ENCODE results near the gene ZIC5. TPM values are rescaled to one million over a fixed set of nuclear protein-coding genes. Genes with fewer than 3 reads are reported as not detected.

ZIC5 gene
- total and polyA plus RNA-seq, 2 of the 13 experiments (the other 11 are each of a cell fraction or from before 2014, with no cell fraction given): 0.02 to 0.07 TPM

GRCh38 chr13:99980824-99981734 is 9.5 kb upstream of the ZIC5 start (continued):
- TF ChIP-seq ZNF253 (CRISPR knock-in tag; IDR thresholded peaks at IDR 0.05; ENCODE audit: borderline replicate concordance) (no peak), PAXIP1 (CRISPR knock-in tag; conservative IDR thresholded peaks at IDR 0.05) (no peak), KDM5A (IDR thresholded peaks at IDR 0.05; ENCODE audit: borderline replicate concordance, low read length) (no peak), STAT5B (CRISPR knock-in tag; IDR thresholded peaks at IDR 0.05) (no peak), ZNF318 (CRISPR knock-in tag; IDR thresholded peaks at IDR 0.05) (no peak), ZNF83 (CRISPR knock-in tag; IDR thresholded peaks at IDR 0.05; ENCODE audit: borderline replicate concordance) (no peak), SP1 (IDR thresholded peaks at IDR 0.05) (no peak), SP1 (CRISPR knock-in tag; IDR thresholded peaks at IDR 0.05) (no peak), RAD21 (CRISPR knock-in tag; IDR thresholded peaks at IDR 0.05) (0 out of 2 replicates have a peak, but pooled peaks have one; percentile 47), GABPA (IDR thresholded peaks at IDR 0.05; ENCODE audit: low read depth, low read length) (0 out of 2 replicates have a peak, but pooled peaks have one; percentile 4), GABPA (CRISPR knock-in tag; IDR thresholded peaks at IDR 0.05; ENCODE audit: low read depth) (no peak), ZNF264 (CRISPR knock-in tag; IDR thresholded peaks at IDR 0.05) (no peak), ZNF839 (CRISPR knock-in tag; IDR thresholded peaks at IDR 0.05; ENCODE audit: borderline replicate concordance) (no peak), ADNP (CRISPR knock-in tag; IDR thresholded peaks at IDR 0.05) (no peak), CREBL2 (CRISPR knock-in tag; IDR thresholded peaks at IDR 0.05; ENCODE audit: borderline replicate concordance) (no peak), ZBTB26 (CRISPR knock-in tag; IDR thresholded peaks at IDR 0.05; ENCODE audit: borderline replicate concordance) (no peak)
